GM10248 (cell line): ENCODE measurements around the gene NXPH2.

Experiments
- CTCF ChIA-PET: fragments of 300-600 bp; sonication (Branson Sonifier 250); formaldehyde crosslinking; extraction: SDS; loops from one replicate; lab custom pipeline; 2021; ENCODE audit warnings: antibody characterized with exemption; lab: Yijun Ruan, JAX
- POLR2A ChIA-PET: fragments of 350-650 bp; sonication (Branson Sonifier 250); formaldehyde crosslinking; extraction: SDS; loops from one replicate; lab custom pipeline; 2020; ENCODE audit warnings: antibody characterized with exemption; lab: Yijun Ruan, JAX
- DNase-seq: peaks from one replicate; pipeline ENCODE4 v3.0.0; 2012; ENCODE audit errors: extremely low spot score
- TF ChIP-seq, protein P1 (sequence below): IDR thresholded peaks from 2 replicates; pipeline ENCODE4 v1.5.1; 2012; ENCODE audit warnings: mild to moderate bottlenecking, low read depth; ENCODE audit errors: extremely low read depth, missing control alignments, control extremely low read depth

NXPH2 gene

GRCh38 chr2:138766464-138766863 lies 13.7 kb downstream of the NXPH2 start:
- POLR2A ChIA-PET: no interaction called here
- CTCF ChIA-PET: no interaction called here
- no peak for DNase-seq
- TF ChIP-seq, protein P1, sequence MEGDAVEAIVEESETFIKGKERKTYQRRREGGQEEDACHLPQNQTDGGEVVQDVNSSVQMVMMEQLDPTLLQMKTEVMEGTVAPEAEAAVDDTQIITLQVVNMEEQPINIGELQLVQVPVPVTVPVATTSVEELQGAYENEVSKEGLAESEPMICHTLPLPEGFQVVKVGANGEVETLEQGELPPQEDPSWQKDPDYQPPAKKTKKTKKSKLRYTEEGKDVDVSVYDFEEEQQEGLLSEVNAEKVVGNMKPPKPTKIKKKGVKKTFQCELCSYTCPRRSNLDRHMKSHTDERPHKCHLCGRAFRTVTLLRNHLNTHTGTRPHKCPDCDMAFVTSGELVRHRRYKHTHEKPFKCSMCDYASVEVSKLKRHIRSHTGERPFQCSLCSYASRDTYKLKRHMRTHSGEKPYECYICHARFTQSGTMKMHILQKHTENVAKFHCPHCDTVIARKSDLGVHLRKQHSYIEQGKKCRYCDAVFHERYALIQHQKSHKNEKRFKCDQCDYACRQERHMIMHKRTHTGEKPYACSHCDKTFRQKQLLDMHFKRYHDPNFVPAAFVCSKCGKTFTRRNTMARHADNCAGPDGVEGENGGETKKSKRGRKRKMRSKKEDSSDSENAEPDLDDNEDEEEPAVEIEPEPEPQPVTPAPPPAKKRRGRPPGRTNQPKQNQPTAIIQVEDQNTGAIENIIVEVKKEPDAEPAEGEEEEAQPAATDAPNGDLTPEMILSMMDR: no peak

- DNase-seq: no peak
- TF ChIP-seq, protein P1: no peak
- POLR2A ChIA-PET: no interaction called here
- CTCF ChIA-PET: interaction anchor here (1.5 kb wide), 1 partner anchor 23 kb away, joined by 4 read pairs; no protein-coding TSS in a partner anchor
These were observed 16.2 kb downstream of the NXPH2 start for GRCh38 chr2:138763971-138764370.

- ChIA-PET POLR2A (no interaction called here), CTCF (no interaction called here)
- TF ChIP-seq, protein P1: no peak
- no peak for DNase-seq
These were observed 17.7 kb downstream of the NXPH2 start for GRCh38 chr2:138762533-138762932.

DNA sequence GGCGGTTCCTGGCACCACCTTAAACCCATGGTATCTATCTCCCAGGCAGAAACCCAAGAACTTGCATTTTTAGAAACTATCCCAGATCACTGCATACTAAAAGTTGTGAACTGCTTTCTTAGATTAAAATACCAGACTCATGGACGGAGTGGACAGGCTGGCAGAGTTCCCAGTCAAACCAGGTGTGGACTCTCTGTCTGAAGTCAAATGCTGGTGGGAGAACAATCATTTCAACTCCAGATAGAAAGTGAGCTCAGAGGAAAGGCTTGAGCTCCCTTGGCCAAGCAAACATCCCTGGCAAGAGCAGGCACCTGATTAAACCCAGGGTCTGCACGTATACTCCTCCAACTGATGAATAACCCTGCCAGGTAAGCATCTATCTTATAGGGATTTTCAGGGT lies 19.5 kb downstream of the NXPH2 start:
- TF ChIP-seq, protein P1: no peak
- POLR2A ChIA-PET: no interaction called here
- DNase-seq: no peak
- CTCF ChIA-PET: interaction anchor here (1.0 to 1.4 kb wide), 3 partner anchors 17 to 66 kb away, joined by 3 read pairs; no protein-coding TSS in a partner anchor

DNA sequence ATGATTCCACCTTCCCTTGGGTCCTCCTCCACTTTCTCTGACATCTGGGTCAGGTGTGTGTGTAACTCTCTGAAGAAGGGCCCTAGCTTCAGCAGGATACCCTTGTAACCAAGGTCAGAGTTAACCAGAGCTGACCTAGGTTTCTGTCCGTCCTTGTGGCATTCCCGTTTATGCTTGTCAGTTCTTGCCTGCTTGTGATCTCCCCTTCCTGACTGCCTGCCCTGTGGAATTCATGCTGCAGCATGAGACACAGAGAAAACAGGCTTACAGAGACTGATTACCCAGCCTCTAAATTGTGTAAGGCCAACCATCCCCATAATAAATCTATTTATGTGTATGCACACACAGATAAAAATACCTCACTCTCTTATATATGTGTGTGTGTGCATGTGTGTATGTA lies 22.8 kb downstream of the NXPH2 start:
- CTCF ChIA-PET: no interaction called here
- POLR2A ChIA-PET: no interaction called here
- DNase-seq: no peak
- TF ChIP-seq, protein P1: no peak

DNA sequence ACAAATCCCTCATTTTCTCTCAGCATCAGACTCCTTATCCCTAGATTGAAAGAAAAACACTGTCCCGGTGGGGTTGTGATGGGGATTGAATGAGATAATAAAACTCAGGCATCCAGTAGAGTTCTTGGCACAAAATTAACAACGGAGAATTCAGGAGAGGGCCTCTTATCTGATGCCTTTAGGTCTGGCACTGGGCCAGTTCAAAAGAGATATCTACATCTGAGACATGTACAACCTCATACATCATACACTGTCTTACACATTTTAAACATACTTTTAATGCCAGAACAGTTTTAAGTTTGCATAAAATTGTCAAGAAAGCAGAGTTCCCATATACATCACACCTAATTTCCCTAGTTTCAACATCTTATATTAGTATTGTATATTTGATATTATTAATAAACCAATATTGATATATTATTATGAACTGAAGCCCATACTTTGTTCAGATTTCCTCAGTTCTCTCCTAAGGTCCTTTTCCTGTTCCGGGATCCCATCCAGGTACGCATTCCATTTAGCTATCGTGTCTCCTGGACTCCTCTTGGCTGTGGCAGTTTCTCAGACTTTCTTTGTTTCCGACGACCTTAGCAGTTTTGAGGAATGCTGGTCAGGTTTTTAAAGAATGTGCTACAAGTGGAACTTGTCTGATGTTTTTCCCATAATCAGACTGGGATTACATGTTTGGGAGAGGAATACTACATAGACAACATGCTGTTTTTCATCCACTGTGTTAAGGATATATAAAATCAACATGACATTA lies 27.8 kb downstream of the NXPH2 start:
- no peak for DNase-seq
- ChIA-PET CTCF (no interaction called here), POLR2A (no interaction called here)
- TF ChIP-seq, protein P1: no peak
